ENCODE results near the gene SLC27A3.

DNA sequence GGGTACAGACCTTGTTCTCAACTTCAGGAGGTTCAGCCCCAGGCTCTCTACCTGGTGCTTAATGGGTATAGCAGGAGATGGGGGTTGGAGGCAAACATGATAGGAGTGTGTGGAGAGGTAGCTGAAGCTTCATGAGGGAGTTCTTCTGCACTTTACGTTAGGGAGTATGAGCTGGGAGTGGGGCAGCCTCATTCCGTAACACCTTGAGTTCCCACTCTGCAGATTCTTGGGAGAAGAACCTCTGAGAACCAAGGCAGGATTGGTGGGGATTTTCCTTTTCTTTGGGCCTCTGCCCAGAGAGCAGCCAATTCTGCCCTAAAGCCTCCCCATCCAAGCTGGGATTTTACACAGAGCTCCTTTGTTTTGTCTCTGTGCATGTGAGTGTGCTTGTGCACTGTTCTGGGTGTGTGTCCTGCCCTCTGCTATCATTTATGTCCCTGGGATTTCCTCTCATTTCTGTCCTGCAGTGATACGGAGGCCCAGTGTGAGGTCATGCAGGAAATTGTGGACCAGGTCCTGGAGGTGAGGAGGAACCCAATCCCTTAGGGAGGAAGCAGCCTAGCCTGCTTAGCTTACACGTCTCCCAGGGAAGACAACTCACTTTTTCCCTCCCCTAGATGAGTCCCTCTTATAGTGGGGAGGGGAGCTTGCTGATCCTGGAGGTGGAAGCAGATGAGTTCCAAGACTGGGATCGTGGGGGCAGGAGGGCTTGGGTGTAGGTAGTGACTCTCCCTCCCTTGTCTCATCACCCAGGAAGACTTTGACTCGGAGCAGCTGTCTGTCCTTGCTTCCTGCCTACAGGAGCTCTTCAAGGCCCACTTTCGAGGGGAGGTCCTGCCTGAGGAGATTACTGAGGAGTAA lies 11.6 kb upstream of the SLC27A3 start:
- no peak for TF ChIP-seq POLR2A (IDR thresholded peaks at IDR 0.05)
- TF ChIP-seq, protein P1, sequence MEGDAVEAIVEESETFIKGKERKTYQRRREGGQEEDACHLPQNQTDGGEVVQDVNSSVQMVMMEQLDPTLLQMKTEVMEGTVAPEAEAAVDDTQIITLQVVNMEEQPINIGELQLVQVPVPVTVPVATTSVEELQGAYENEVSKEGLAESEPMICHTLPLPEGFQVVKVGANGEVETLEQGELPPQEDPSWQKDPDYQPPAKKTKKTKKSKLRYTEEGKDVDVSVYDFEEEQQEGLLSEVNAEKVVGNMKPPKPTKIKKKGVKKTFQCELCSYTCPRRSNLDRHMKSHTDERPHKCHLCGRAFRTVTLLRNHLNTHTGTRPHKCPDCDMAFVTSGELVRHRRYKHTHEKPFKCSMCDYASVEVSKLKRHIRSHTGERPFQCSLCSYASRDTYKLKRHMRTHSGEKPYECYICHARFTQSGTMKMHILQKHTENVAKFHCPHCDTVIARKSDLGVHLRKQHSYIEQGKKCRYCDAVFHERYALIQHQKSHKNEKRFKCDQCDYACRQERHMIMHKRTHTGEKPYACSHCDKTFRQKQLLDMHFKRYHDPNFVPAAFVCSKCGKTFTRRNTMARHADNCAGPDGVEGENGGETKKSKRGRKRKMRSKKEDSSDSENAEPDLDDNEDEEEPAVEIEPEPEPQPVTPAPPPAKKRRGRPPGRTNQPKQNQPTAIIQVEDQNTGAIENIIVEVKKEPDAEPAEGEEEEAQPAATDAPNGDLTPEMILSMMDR (IDR thresholded peaks at IDR 0.05) = no peak
- no peak for TF ChIP-seq POLR2AphosphoS5 (IDR thresholded peaks at IDR 0.05)
- TF ChIP-seq EP300 (IDR thresholded peaks at IDR 0.05) = no peak

All from gastroesophageal sphincter (tissue), 3 donors.